ENCODE data around the gene ADAM19.

Gene ADAM19

GRCh38 chr5:157513182-157513581 is 62.4 kb downstream of the ADAM19 start:
- TF ChIP-seq CTCF (IDR thresholded peaks at IDR 0.05; ENCODE audit: extremely low read depth, missing control alignments), result no peak
- no peak for DNase-seq (ENCODE audit: low spot score)

GRCh38 chr5:157511651-157512644 is 63.6 kb downstream of the ADAM19 start:
- DNase-seq (ENCODE audit: low spot score), result no peak
- no peak for TF ChIP-seq CTCF (IDR thresholded peaks at IDR 0.05; ENCODE audit: extremely low read depth, missing control alignments)

GRCh38 chr5:157510682-157511081 is 64.9 kb downstream of the ADAM19 start:
- DNase-seq (ENCODE audit: low spot score), result no peak
- TF ChIP-seq CTCF (IDR thresholded peaks at IDR 0.05; ENCODE audit: extremely low read depth, missing control alignments), result no peak

DNA sequence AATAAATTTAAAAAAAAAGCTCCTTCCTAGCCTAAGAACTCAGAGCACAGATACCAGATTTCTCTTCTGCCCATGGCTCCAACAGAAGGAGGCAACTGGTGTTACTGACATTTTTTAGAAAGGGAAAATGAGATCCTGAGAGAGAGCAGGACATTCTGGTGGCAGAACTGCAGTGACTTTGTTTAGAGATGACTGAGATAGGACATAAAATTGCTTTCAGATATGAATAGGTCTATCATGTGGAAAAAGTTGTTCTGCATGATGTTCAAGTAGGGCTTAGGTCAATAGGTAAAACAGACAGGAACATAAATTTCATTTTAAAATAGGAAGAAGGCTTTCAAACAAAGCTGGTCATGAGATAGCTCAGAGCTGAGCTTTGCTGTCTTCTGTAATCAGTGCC is 66.0 kb downstream of the ADAM19 start:
- no peak for DNase-seq (ENCODE audit: low spot score)
- TF ChIP-seq CTCF (IDR thresholded peaks at IDR 0.05; ENCODE audit: extremely low read depth, missing control alignments), result no peak

GRCh38 chr5:157509093-157509492 is 66.5 kb downstream of the ADAM19 start:
- DNase-seq (ENCODE audit: low spot score), result no peak

GRCh38 chr5:157506981-157507780 is 68.4 kb downstream of the ADAM19 start:
- no peak for DNase-seq (ENCODE audit: low spot score)
- no peak for TF ChIP-seq CTCF (IDR thresholded peaks at IDR 0.05; ENCODE audit: extremely low read depth, missing control alignments)

More at GRCh38 chr5:157509093-157509492, 66.5 kb downstream of the ADAM19 start:
- no peak for TF ChIP-seq CTCF (IDR thresholded peaks at IDR 0.05; ENCODE audit: extremely low read depth, missing control alignments)

Data from GM20000 (cell line).